ENCODE results near the gene AUTS2. TPM values are rescaled to one million over a fixed set of nuclear protein-coding genes. Genes with fewer than 3 reads are reported as not detected.

Gene AUTS2
- total RNA-seq, 1 experiment from 2014 or later, result not detected

GRCh38 chr7:70349819-70350218 lies 751.5 kb downstream of the AUTS2 start:
- Mint-ChIP-seq H3K4me1 (ENCODE audit: low read depth, unreplicated experiment) (no peaks in the 10 kb centered on the region), H3K4me3 (ENCODE audit: low read depth, unreplicated experiment) (no peak overlapping the region), H3K27me3 (ENCODE audit: unreplicated experiment) (no peaks in the 10 kb centered on the region), H3K9me3 (ENCODE audit: low read depth, unreplicated experiment) (peaks cover 5% of the 10 kb centered on the region), H3K27ac (ENCODE audit: unreplicated experiment) (no peak overlapping the region), H3K36me3 (ENCODE audit: insufficient read depth, unreplicated experiment) (no peaks in the 10 kb centered on the region)
- no TSS peak for BruUV-seq (replicated peaks)
- CTCF ChIA-PET, result no interaction called here
- TF ChIP-seq, protein P1, sequence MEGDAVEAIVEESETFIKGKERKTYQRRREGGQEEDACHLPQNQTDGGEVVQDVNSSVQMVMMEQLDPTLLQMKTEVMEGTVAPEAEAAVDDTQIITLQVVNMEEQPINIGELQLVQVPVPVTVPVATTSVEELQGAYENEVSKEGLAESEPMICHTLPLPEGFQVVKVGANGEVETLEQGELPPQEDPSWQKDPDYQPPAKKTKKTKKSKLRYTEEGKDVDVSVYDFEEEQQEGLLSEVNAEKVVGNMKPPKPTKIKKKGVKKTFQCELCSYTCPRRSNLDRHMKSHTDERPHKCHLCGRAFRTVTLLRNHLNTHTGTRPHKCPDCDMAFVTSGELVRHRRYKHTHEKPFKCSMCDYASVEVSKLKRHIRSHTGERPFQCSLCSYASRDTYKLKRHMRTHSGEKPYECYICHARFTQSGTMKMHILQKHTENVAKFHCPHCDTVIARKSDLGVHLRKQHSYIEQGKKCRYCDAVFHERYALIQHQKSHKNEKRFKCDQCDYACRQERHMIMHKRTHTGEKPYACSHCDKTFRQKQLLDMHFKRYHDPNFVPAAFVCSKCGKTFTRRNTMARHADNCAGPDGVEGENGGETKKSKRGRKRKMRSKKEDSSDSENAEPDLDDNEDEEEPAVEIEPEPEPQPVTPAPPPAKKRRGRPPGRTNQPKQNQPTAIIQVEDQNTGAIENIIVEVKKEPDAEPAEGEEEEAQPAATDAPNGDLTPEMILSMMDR (IDR thresholded peaks at IDR 0.05; ENCODE audit: unreplicated experiment), result no peak
- intact Hi-C loops (cut with micrococcal nuclease; ENCODE audit: unreplicated experiment), result no loop called here
- DNase-seq, result no peak

DNA sequence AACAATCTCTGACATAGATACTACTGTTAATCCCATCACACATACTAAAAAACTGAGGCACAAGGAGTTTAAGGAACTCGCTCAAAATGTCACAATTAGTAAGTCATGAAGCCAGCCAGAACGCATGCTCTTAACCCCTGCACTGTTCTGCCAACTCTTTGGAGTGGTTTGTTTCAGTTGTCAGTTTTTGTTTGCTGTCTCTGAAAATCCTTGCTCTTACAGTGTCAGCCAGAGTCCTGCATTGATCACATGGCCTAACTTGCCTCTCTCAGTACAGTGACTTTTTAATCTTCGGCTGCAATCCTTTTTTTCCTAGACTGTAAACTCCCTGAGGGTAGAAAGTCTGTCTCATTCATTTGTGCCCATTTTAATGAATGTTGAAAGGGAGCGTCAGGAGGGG lies 753.8 kb downstream of the AUTS2 start:
- Mint-ChIP-seq H3K27ac (ENCODE audit: unreplicated experiment) (no peak overlapping the region), H3K9me3 (ENCODE audit: low read depth, unreplicated experiment) (peaks cover 3% of the 10 kb centered on the region), H3K27me3 (ENCODE audit: unreplicated experiment) (no peaks in the 10 kb centered on the region), H3K36me3 (ENCODE audit: insufficient read depth, unreplicated experiment) (no peaks in the 10 kb centered on the region), H3K4me3 (ENCODE audit: low read depth, unreplicated experiment) (no peak overlapping the region), H3K4me1 (ENCODE audit: low read depth, unreplicated experiment) (no peaks in the 10 kb centered on the region)
- intact Hi-C loops (cut with micrococcal nuclease; ENCODE audit: unreplicated experiment), result no loop called here
- CTCF ChIA-PET, result no interaction called here
- BruUV-seq (replicated peaks), result no TSS peak
- DNase-seq, result no peak
- TF ChIP-seq, protein P1 (IDR thresholded peaks at IDR 0.05; ENCODE audit: unreplicated experiment), result no peak

GRCh38 chr7:70352906-70353305 lies 754.6 kb downstream of the AUTS2 start:
- peaks cover 2% of the 10 kb centered on the region for H3K9me3 Mint-ChIP-seq (ENCODE audit: low read depth, unreplicated experiment)
- intact Hi-C loops (cut with micrococcal nuclease; ENCODE audit: unreplicated experiment), result no loop called here
- H3K4me3 Mint-ChIP-seq (ENCODE audit: low read depth, unreplicated experiment), result no peak overlapping the region
- no peak overlapping the region for H3K27ac Mint-ChIP-seq (ENCODE audit: unreplicated experiment)
- no peaks in the 10 kb centered on the region for H3K4me1 Mint-ChIP-seq (ENCODE audit: low read depth, unreplicated experiment)
- no peaks in the 10 kb centered on the region for H3K27me3 Mint-ChIP-seq (ENCODE audit: unreplicated experiment)
- no peak for DNase-seq
- no peaks in the 10 kb centered on the region for H3K36me3 Mint-ChIP-seq (ENCODE audit: insufficient read depth, unreplicated experiment)
- BruUV-seq (replicated peaks), result no TSS peak
- TF ChIP-seq, protein P1 (IDR thresholded peaks at IDR 0.05; ENCODE audit: unreplicated experiment), result no peak
- CTCF ChIA-PET, result no interaction called here

DNA sequence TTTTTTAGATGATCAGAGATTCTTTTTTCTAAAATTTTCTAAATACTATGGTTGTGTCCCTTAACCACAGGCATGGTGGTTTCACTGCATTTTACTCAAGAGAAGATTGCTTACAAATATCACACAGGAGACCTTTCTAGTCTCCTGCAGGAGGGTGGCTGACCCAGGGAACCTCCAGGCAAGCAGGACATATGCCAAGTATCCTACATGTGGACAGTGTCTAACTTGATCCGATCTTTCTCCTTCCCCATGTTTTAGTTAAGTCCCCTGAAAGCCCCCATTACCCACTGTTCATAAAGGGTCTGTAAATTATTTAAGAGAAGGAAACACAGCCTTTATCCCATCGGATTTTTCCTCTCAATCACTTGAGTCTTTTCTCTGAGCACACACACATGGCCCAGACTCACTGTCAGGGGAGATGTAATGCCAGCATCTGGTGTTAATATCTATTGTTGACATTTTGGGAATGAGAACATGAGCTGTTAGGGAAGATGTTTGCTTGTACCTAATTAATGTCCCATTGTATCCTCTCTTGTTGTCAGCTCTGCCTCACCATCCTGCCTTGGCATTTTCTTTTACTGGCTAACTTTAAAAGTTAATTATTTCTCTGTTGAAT lies 755.2 kb downstream of the AUTS2 start:
- H3K27ac Mint-ChIP-seq (ENCODE audit: unreplicated experiment), result no peak overlapping the region
- H3K36me3 Mint-ChIP-seq (ENCODE audit: insufficient read depth, unreplicated experiment), result no peaks in the 10 kb centered on the region
- no peaks in the 10 kb centered on the region for H3K27me3 Mint-ChIP-seq (ENCODE audit: unreplicated experiment)
- H3K4me3 Mint-ChIP-seq (ENCODE audit: low read depth, unreplicated experiment), result no peak overlapping the region
- CTCF ChIA-PET, result no interaction called here
- intact Hi-C loops (cut with micrococcal nuclease; ENCODE audit: unreplicated experiment), result no loop called here
- no peak for DNase-seq
- peaks cover 5% of the 10 kb centered on the region for H3K9me3 Mint-ChIP-seq (ENCODE audit: low read depth, unreplicated experiment)
- H3K4me1 Mint-ChIP-seq (ENCODE audit: low read depth, unreplicated experiment), result no peaks in the 10 kb centered on the region
- BruUV-seq (replicated peaks), result no TSS peak
- TF ChIP-seq, protein P1 (IDR thresholded peaks at IDR 0.05; ENCODE audit: unreplicated experiment), result no peak
